ENCODE results near the gene ORM1. TPM values are rescaled to one million over a fixed set of nuclear protein-coding genes. Genes with fewer than 3 reads are reported as not detected.

Gene ORM1
- polyA plus RNA-seq, 3 donors = 0.25 to 0.53 TPM; not detected in 1

GRCh38 chr9:114375386-114376175, 52.7 kb downstream of the ORM1 start:
- DNase-seq (ENCODE audit: low read depth in 3 of 3, low spot score in 2 of 3) = no peak

Other genes with a start within 250 kb of the ORM1 start
- gene AMBP, start 244.8 kb upstream of the ORM1 start, polyA plus RNA-seq (ENCODE audit: insufficient read length in 3 of 3) = 1 to 10 TPM in 1 of 3 donors, under 1 TPM in 2; 0.83 to 1.7 (median 0.95) TPM
- gene KIF12, start 223.8 kb upstream of the ORM1 start, polyA plus RNA-seq (ENCODE audit: insufficient read length in 3 of 3) = 100 to 1,000 TPM; 129 to 148 (median 134) TPM
- 10 to 100 TPM; 25.1 to 26.6 (median 26.0) TPM for gene COL27A1, start 167.6 kb upstream of the ORM1 start, polyA plus RNA-seq (ENCODE audit: insufficient read length in 3 of 3)
- gene ORM2, start 6.8 kb downstream of the ORM1 start, polyA plus RNA-seq (ENCODE audit: insufficient read length in 3 of 3) = not detected
- gene AKNA, start 64.9 kb downstream of the ORM1 start, polyA plus RNA-seq (ENCODE audit: insufficient read length in 3 of 3) = 10 to 100 TPM; 10.5 to 11.1 (median 11.0) TPM
- 1 to 10 TPM; 6.2 to 7.0 (median 6.8) TPM for gene WHRN, start 182.4 kb downstream of the ORM1 start, polyA plus RNA-seq (ENCODE audit: insufficient read length in 3 of 3)